ENCODE results near the gene COLEC12.

Gene COLEC12

GRCh38 chr18:505483-506122 lies 5.1 kb upstream of the COLEC12 start:
- DNase-seq: no peak

DNA sequence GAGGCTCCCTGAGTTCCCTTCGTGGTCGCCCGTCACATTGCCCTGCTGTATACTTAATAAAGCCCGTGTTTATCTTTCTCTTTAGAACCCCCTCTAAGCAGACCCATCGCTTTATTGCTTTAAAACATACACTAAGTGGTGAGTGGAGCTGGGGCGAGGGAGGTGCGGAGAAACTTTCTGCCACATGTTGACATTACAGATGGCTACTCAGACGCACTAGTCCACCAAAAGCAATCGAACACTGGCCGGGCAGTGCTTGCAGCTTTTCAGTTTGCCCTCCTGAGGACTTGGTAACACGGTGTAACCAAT lies 859 bp upstream of the COLEC12 start:
- no peak for DNase-seq

GRCh38 chr18:499776-500631 lies 497 bp downstream of the COLEC12 start:
- no peak for DNase-seq

GRCh38 chr18:498931-499775 lies 1.3 kb downstream of the COLEC12 start:
- no peak for DNase-seq

GRCh38 chr18:497688-498087 lies 2.8 kb downstream of the COLEC12 start:
- DNase-seq: no peak

DNA sequence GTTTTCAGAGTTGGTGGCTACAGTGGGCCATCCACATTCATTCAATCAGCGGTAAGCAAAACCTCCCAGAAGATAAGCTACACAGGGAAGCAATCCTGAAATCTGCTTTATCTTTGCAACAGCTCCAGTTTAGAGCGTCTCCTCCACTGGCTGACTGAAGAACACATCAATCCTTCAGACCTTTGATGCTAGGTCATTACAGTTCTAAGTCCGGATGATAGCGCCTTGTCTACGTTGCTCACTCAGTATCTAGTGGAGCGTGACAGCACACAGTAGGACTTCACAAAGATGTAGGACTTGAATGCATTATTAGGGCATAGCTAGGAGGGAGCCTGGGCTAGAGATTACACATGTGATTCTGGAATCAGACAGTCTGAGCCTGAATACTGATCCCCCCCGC lies 5.0 kb downstream of the COLEC12 start:
- no peak for DNase-seq

- no peak for DNase-seq
Measured at GRCh38 chr18:495017-495416, 5.5 kb downstream of the COLEC12 start.

DNA sequence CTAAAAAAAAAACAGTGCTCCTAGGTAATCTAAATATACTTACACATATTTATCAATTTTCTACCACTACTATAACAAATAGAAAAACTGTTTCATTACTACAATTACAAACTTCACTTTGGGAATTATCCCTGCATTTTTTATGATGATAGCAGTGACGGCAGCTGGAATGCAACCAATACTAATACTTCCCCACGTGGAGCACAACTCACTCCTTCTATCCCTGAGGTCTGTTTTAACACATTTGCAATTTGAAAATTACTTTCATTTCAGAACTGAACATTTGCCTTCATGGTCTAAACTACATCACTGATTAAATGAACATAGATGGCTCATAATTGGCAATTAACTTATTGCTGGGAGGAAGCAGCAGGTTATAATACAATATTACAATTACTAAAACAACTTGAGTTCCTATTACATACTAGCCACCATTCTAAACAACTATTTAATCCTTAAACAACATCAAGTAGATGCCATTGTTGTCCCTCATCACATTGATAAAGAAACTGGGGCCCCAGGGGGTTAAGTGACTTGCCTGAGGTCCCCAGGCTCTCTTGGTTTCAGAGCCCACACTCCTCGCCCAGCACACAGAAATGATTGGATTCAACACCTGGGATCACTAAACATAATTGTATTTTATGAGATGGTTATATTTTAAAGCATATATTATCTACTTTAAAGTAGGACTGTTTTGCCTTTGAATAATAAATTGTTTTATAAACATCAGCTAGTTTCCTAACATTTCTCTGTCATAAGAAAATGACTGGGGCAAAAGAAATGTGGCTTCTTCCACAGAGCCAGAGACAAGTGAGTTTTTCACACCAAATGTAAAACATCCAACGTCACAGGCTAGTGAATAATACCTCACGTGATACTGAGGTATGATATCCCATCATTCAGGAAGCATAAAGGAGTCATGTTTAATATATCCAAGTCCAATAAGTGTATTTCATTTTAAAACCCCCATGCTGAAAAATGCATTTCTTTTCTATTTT lies 6.2 kb downstream of the COLEC12 start:
- DNase-seq: no peak

DNA sequence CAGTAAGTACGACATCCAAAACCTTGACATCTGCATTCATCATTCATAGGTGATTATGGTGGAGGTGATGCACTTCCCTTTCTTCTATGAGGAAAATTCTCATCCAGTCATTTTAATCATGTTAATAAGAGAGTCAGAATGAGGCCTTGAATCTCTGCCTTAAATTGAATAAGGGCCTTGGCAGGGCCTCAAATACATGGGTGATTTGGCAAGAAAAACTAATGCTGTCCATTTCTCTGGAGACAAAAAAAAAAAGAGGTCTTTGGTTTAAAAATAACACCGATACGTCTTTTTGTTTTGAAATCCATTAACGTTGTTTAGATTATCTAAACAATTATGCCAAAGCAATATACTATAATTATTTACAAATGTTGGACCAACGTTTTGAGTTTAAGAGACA lies 8.1 kb downstream of the COLEC12 start:
- DNase-seq: no peak

GRCh38 chr18:490624-491023 lies 9.9 kb downstream of the COLEC12 start:
- DNase-seq: no peak

DNA sequence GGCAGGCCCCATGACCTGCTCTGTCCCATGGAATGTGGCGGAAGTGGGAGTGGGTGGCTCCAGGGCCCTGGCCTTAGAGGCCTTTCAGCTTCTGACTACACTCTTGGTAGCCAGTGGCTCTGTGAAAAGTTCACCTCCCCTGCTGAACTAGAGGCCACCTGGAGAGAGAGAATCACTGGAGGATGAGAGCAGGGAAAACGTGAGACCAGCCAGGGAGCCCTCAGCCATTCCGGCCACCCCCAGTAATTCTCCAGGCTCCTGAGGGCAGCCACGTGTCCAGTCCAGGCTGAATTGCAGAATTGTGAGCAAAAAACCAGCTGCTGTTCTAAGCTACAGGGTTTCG lies 10.5 kb downstream of the COLEC12 start:
- no peak for DNase-seq

- no peak for DNase-seq
Measured at GRCh38 chr18:489244-490023, 11.1 kb downstream of the COLEC12 start.

DNA sequence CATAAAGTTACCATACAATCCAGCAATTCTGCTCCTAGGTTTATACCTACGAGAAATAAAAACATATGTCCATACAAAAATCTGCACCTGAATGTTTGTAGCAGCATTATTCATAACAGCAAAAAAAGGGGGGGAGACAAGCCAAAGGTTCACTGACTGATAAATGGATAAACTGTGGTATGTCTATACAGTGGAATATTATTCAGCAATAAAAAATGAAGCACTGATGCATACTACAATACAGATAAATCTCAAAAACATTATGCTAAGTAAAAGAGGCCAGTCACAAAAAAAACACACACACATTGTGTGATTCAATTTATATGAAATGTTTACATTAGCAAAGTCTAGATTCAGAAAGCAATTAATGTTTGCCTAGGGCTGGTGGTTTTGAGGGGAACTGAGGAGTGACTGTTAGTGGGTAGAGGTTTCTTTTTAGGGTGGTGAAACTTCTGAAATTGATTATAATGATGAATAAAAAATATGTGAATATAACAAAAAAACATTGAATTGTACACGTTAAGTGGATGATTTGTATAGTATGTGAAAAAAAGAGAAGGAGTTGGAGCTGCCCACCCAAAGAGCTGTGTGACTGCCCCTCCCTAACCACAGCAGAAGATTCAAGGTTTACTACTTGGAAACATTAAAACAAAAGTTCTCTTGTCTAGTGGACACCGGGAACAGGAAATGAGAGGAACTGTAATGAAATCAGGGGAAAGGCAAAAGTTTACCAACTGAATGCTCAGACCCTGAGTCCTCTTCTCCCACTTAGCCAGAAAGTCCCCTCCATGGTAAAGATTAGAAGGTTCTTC lies 13.4 kb downstream of the COLEC12 start:
- DNase-seq: no peak

- no peak for DNase-seq
Measured at GRCh38 chr18:484749-485464, 15.6 kb downstream of the COLEC12 start.

DNA sequence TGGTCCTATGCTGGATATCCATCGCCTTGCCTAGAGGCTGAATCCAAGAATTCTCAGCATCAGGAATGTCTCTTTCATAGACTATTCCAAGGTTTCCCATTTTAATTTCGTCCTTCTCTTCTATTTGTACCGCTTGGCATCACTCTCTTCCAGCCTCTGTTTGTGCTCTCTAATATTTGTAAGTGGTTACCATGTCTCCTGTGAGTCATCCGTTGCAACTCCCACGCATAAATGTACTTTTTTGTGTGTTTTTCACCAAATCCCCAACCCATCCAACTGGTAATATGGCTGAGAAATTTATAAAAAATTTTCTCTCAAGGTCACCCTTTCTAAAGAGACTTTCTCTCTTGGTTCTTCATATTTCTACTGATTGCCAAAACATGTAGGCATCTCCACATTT lies 21.8 kb downstream of the COLEC12 start:
- DNase-seq: no peak

DNA sequence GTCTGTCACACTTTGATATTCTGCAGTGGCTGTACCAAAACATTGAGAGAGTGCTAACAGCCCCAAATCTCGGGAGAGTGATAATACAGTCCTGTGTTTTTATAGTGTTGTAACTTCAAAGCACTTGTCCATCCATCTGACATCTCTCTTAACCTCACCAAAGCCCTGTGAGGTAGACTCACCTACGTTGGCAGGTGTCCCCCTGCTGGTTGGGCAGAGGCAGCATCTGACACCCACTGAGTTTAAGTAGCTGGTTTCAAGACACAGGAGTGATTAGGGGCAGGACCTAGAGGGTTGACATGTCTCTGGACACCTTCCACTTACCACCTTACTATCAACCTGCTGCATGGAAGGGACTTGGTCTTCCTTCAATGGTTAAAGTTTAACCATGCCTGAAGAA lies 22.9 kb downstream of the COLEC12 start:
- DNase-seq: no peak

DNA sequence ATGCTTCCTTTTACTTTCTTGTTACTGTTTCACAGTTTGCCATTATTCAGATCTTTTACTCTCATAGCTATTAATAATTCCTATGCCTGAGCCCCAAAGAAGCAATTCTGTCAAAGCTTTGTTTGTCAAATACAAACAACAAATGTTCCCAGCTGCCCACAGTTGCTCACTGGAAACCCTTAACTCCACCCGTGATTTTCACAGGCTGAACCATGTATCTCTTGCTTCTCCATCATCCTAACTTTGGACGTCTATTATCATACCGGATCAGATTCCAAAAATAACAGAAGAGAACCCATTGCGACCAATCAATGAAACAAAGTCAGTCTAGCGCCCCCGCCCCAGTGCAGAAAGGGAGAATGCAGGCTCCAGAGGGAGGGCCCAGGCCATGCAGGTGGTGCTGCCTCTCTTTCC lies 24.2 kb downstream of the COLEC12 start:
- no peak for DNase-seq

DNA sequence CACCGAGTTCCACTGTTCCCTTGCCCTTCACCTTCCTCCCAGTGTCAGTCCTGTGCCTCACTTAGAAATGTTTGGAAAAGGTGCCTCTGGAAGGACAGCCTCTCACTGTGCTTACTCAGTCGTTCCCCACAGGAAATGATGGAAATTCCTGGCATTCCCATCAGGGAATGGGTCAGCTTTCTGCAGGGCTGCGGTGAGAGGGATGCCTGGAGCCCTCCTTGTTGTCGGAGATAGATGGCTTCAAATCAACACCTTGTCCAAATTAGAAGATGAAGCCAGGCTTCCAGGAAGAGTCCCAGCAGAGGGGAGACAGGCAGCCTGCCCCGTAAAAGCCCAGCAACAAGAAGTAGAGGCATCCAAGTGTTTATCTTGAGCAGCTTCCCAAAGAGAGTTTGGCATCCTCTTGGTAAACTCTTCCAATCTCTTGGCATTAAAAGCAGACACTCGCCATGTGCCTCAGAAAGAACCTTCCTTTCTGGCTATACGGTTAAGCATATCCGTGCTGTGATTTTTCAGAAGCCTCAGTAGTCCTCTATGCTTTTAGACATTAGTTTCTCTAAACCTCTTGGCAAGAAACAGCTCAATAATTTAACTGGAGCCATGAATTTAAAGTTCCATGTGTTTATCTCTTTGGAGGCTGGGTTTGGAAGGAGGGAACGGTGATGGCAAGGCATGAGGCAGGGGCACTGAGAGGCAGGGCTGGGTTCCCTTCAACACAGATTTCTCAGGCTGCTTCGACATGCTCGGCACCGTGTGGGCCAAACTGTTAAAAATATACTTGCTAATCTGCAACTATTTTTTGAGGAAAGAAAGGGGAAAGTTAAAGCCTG lies 25.1 kb downstream of the COLEC12 start:
- DNase-seq: no peak

GRCh38 chr18:474416-474815 lies 26.1 kb downstream of the COLEC12 start:
- DNase-seq: no peak
